ENCODE results near the gene DAB2IP.

The DAB2IP gene

DNA sequence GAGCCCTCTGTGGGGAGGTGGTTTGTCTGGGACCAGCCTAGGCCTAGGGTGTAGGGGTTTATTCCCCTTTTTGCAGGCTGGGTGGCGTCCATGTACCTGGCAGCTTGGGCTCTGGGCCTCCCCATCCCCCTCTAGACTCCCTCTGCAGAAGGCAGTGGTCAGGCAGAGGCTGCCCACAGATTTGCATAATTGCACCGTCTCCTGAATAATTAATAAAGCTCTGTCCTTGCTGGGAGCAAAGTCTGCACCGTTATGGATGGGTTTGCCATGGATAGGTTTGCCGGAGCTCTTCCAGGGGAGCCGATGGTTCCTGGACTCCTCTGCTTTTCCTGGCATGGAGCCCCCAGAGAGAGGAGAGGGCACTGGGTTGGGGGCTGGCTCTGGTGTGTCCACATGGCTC lies 60.4 kb downstream of the DAB2IP start:
- no peak overlapping the region for H3K27ac ChIP-seq (ENCODE audit: low read depth, low read length)
- H3K79me2 ChIP-seq (ENCODE audit: insufficient read depth, low read length): no peaks in the 10 kb centered on the region
- TF ChIP-seq, protein P1, sequence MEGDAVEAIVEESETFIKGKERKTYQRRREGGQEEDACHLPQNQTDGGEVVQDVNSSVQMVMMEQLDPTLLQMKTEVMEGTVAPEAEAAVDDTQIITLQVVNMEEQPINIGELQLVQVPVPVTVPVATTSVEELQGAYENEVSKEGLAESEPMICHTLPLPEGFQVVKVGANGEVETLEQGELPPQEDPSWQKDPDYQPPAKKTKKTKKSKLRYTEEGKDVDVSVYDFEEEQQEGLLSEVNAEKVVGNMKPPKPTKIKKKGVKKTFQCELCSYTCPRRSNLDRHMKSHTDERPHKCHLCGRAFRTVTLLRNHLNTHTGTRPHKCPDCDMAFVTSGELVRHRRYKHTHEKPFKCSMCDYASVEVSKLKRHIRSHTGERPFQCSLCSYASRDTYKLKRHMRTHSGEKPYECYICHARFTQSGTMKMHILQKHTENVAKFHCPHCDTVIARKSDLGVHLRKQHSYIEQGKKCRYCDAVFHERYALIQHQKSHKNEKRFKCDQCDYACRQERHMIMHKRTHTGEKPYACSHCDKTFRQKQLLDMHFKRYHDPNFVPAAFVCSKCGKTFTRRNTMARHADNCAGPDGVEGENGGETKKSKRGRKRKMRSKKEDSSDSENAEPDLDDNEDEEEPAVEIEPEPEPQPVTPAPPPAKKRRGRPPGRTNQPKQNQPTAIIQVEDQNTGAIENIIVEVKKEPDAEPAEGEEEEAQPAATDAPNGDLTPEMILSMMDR (IDR thresholded peaks at IDR 0.05; ENCODE audit: insufficient read depth, low read length, poor library complexity, severe bottlenecking): no peak
- TF ChIP-seq EZH2phosphoT487 (conservative IDR thresholded peaks at IDR 0.05; ENCODE audit: low read length): no peak

DNA sequence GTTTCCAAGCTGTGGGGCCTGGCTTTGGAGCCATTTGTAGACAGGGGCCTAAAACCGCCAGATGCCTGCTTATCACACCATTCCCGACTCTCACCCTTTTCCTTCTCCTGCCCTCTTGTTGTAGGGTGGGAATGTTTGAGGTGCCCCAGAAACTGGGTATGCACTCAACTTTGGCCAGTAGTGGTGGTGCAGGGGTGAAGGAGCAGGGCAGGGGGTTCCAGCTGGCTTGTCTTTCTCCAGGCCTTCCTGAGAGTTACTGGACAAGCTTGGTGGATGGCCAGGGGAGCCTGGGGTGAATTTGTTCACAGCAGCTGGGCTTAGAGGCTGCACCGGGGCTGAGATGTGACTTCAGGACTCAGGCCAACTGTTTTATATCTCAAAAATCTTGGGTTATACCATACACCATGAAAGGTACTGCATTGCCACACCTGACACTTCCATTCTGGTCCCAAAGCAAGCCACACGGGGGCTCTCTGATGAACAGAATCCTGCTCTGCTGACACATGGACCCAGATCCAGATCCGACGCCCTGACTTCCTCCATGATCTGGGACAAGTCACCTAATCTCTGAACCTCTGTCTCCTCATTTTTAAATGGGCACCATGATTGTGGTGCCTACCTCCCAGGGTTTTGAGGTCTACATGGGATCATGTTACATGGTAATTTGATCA lies 62.1 kb downstream of the DAB2IP start:
- H2AFZ ChIP-seq (ENCODE audit: low read depth, low read length, severe bottlenecking): no peak overlapping the region
- H4K20me1 ChIP-seq (ENCODE audit: low read depth, low read length): no peaks in the 10 kb centered on the region
- H3K27me3 ChIP-seq (ENCODE audit: low read length): no peaks in the 10 kb centered on the region
- H3K9ac ChIP-seq (ENCODE audit: low read length): no peak overlapping the region
- H3K4me2 ChIP-seq (ENCODE audit: low read depth, low read length, poor library complexity, severe bottlenecking): no peak overlapping the region
- no peaks in the 10 kb centered on the region for H3K9me2 ChIP-seq (replicated peaks; ENCODE audit: insufficient read depth, low read length)
- TF ChIP-seq, protein P1 (IDR thresholded peaks at IDR 0.05; ENCODE audit: insufficient read depth, low read length, poor library complexity, severe bottlenecking): no peak
- no peak for TF ChIP-seq EZH2phosphoT487 (conservative IDR thresholded peaks at IDR 0.05; ENCODE audit: low read length)
- no peaks in the 10 kb centered on the region for H3K79me2 ChIP-seq (ENCODE audit: insufficient read depth, low read length)
- no peaks in the 10 kb centered on the region for H3K9me3 ChIP-seq (ENCODE audit: insufficient read depth, low read length)
- H3K27ac ChIP-seq (ENCODE audit: low read depth, low read length): no peak overlapping the region
- no peaks in the 10 kb centered on the region for H3K36me3 ChIP-seq (ENCODE audit: low read length)
- no peaks in the 10 kb centered on the region for H3F3A ChIP-seq (ENCODE audit: insufficient read depth)
- no peak overlapping the region for H3K4me3 ChIP-seq (ENCODE audit: insufficient read depth, low read length, poor library complexity, severe bottlenecking)

More for the DNA sequence above, 60.4 kb downstream of the DAB2IP start:
- Histone ChIP-seq H3K9me3 (ENCODE audit: insufficient read depth, low read length) (no peaks in the 10 kb centered on the region), H3K9ac (ENCODE audit: low read length) (no peak overlapping the region), H3K9me2 (replicated peaks; ENCODE audit: insufficient read depth, low read length) (no peaks in the 10 kb centered on the region), H2AFZ (ENCODE audit: low read depth, low read length, severe bottlenecking) (no peak overlapping the region), H3K4me3 (ENCODE audit: insufficient read depth, low read length, poor library complexity, severe bottlenecking) (no peak overlapping the region), H3K4me2 (ENCODE audit: low read depth, low read length, poor library complexity, severe bottlenecking) (no peak overlapping the region), H4K20me1 (ENCODE audit: low read depth, low read length) (no peaks in the 10 kb centered on the region), H3F3A (ENCODE audit: insufficient read depth) (no peaks in the 10 kb centered on the region), H3K27me3 (ENCODE audit: low read length) (no peaks in the 10 kb centered on the region), H3K36me3 (ENCODE audit: low read length) (no peaks in the 10 kb centered on the region)

DNA sequence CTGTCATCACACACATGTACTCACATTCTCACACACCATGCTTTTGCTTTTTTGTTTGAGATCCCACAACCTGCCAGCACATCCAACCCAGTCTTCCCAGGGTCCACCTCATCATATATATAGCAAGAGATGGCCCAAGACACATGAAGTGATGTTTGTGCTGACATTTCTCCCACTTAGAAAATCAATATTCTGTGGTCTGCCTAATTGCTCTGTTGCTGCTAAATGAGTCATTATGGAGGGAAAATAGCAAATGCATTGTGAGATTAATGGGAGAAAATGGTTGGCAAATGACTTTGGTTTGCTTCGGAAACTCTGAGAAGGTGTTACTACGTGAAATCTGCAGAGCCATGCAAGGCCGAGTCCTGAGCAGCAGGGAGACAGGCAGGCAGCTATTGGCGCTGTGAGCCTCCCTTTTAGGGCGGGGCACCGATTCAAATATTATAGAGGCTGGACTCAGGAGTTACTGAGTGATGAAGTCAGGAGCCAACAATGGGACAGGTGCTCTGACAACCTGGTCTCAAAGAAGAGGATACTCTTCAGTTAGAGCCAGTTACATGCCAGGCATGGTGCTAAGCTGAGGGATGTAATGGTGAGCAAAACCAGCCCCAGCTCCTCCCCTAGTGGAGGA lies 62.8 kb downstream of the DAB2IP start:
- H3K79me2 ChIP-seq (ENCODE audit: insufficient read depth, low read length): no peaks in the 10 kb centered on the region
- H3K27ac ChIP-seq (ENCODE audit: low read depth, low read length): no peak overlapping the region
- no peak overlapping the region for H2AFZ ChIP-seq (ENCODE audit: low read depth, low read length, severe bottlenecking)
- H3K9me3 ChIP-seq (ENCODE audit: insufficient read depth, low read length): no peaks in the 10 kb centered on the region
- H3K4me3 ChIP-seq (ENCODE audit: insufficient read depth, low read length, poor library complexity, severe bottlenecking): no peak overlapping the region
- no peaks in the 10 kb centered on the region for H3K36me3 ChIP-seq (ENCODE audit: low read length)
- no peaks in the 10 kb centered on the region for H3K27me3 ChIP-seq (ENCODE audit: low read length)
- no peak for TF ChIP-seq EZH2phosphoT487 (conservative IDR thresholded peaks at IDR 0.05; ENCODE audit: low read length)
- TF ChIP-seq, protein P1 (IDR thresholded peaks at IDR 0.05; ENCODE audit: insufficient read depth, low read length, poor library complexity, severe bottlenecking): no peak
- no peaks in the 10 kb centered on the region for H4K20me1 ChIP-seq (ENCODE audit: low read depth, low read length)
- no peaks in the 10 kb centered on the region for H3F3A ChIP-seq (ENCODE audit: insufficient read depth)
- no peak overlapping the region for H3K4me2 ChIP-seq (ENCODE audit: low read depth, low read length, poor library complexity, severe bottlenecking)
- no peaks in the 10 kb centered on the region for H3K9me2 ChIP-seq (replicated peaks; ENCODE audit: insufficient read depth, low read length)
- H3K9ac ChIP-seq (ENCODE audit: low read length): no peak overlapping the region
